Prostate gland (tissue), 2 donors: ENCODE data around the gene ANKRD42.

ENCODE experiments used
- CTCF ChIP-seq, 4 experiments: fragments of 200-600 bp in 2 of 4; fragments of 450-650 bp in 2 of 4; sonication (generic) in 2 of 4; IDR thresholded peaks; 1 replicate in 3 of 4; 2 replicates in 1 of 4; pipeline ENCODE4 v1.5.1; 2016 to 2019; ENCODE audit warnings: antibody characterized with exemption in 4 of 4, mild to moderate bottlenecking in 2 of 4, moderate library complexity in 2 of 4
- POLR2A ChIP-seq: fragments of 450-650 bp; IDR thresholded peaks from one replicate; pipeline ENCODE4 v1.6.1; 2016; ENCODE audit warnings: antibody characterized with exemption, mild to moderate bottlenecking

GRCh38 chr11:83238111-83238510 lies 44.6 kb downstream of the ANKRD42 start:
- TF ChIP-seq POLR2A: no peak
- no peak for TF ChIP-seq CTCF (IDR thresholded peaks at IDR 0.05)
